Activated CD4-positive, alpha-beta T cell treated with anti-CD3 and anti-CD28 coated beads, Interleukin-2, amount 50 U/mL, for 48 hours (primary cell): ENCODE results near the gene ACYP2.
"Not testable (repeated sequence)": the region's sequence is repeated elsewhere in the genome, so short reads cannot be mapped to it uniquely, and the experiment has no call there.

ENCODE experiments used
- DNase-seq, 2 experiments: peaks; one replicate each; pipeline ENCODE4 v3.0.0-alpha.2; 2020

ACYP2 gene

DNA sequence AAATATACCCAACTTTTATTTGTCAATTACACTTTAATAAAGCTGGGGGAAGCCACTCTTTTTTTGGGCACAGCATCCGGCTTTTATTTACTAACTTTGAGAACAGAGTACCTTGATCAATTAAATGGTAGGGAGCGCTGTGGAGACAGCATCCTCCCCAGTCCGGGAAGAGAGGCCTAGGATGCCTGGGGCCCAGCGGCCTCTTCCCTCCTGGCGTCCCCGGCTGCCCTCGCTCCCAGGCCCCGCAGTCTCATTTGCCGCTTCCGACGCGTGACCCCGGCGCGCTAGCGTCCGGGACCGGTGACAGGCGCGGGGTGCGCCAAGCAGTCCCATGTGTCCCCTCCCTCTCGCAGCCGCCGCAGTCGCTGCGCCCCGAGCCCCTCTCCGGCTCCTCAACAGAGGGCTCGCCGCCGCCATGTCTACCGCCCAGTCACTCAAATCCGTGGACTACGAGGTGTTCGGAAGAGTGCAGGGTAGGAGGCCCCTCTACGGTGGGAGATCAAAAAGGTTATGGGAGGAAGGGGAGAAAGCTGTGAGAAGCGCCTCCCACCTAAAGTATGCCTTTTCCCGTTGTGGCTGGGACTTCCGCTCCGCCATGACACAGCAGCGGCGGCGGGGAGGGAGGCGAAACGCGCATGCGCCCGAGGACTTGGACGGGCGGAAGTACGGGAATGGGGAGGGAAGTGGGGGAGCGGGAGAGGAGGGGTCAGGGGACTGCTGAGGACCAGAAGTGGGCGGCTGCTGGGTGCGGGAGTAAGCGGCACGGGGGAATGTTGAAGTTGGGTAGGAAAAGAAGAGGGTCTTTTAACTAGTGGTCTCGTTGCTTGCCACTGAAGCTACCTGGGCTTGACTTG, at the start of gene ACYP2:
Gene ACYP2, plus strand, starts transcription at position 332 of the 854 bp plus-strand sequence.
- DNase-seq, result peak; percentile 95

DNA sequence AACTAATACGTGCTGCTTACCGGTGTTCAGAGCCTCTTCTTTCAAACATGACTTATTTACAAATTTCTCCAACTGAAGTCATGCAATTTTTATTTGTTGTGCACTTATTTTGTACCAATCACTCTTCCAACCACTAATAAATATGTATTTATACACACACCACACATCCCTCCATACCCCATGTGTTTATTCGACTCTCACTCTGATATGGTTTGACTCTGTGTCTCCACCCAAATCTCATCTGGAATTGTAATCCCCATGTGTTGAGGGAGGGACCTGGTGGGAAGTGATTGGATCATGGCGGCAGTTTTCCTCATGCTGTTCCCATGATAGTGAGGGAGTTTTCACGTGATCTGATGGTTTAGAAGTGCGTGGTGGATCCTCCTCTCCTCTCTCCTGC, 49.5 kb upstream of the ACYP2 start:
- no peak for DNase-seq

DNA sequence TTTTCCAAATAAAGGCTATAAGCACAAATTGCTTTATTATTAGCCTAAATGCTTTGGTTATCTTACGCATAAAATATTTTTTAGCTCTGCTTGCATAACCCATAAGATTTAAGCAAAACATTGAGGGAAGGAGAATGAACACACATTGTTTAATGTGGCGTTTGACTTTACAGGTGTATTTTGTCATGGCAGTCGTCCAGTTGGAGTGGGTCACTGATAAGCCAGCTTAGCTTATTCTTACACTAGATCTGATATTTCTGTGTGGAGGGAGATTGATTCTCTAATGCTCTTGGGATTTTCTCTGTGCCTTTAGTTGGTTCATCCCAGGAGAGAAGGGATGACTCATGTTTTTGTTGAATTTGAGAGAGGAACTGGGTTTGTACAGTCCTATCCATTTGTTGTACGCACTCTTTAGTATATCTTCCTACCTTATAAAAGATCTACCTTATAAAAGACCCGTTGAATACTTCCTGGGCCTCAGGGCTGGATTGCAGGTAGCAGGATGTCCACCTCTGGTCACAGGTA, 47.5 kb upstream of the ACYP2 start:
- DNase-seq, result no peak

DNA sequence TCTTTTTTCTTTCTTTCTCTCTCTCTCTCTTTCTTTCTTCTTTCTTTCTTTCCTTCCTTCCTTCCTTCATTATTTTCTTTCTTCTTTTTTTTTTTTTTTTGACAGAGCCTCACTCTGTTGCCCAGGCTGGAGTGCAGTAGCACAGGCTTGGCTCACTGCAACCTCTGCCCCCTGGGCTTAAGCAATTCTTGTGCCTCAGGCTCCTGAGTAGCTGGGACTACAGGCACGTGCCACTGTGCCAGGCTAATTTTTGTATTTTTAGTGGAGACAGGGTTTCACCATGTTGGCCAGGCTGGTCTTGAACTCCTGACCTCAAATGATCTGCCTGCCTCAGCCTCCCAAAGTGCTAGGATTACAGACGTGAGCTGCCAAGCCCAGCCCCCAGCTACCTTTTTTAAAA, 42.9 kb upstream of the ACYP2 start:
- DNase-seq, result not testable (repeated sequence)

DNA sequence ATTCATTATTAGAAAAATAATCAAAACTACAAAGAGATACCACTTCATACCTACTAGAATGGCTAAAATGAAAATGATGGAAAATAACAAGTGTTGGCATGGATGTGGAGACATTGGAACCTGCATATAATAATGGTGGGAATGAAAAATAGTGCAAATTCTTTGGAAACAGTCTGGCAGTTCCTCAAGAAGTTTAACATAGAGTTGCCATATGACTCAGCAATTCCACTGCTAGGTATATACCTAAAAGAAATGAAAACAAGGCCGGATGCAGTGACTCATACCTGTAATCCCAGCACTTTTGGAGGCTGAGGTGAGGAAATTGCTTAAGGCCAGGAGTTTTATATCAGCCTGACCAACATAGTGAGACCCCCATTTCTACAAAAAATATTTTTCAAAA, 41.6 kb upstream of the ACYP2 start:
- DNase-seq, result peak in 1 of 2 experiments; percentile 13

DNA sequence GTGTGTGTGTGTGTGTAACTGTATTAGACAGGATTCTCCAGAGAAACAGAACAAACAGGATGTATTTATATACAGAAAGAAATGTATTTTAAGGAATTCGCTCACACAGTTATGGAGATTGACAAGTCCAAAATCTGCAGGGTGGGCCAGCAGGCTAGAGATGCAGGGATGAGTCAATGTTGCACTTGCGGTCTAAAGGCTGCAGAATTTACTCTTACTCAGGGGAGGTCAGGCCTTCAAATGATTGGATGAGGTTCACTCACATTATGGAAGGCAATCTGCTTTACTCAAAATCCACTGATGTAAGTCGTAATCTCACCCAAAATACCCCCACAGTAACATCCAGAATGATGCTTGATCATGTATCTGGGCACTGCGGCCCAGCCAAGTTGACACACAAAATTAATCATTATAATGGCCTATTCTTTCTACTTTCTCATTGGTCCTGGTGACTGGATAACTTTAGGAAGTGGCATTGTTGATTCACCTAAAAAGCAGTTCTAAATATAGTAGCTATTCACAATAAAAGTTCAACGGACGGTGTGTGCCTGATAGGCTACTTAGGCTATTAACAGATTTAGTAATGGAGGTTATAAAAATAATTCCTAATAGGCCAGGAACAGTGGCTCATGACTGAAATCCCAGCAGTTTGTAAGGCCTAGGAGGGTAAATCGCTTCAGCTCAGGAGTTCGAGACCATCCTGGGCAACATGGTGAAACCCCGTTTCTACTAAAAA, 40.6 kb upstream of the ACYP2 start:
- DNase-seq, result no peak

DNA sequence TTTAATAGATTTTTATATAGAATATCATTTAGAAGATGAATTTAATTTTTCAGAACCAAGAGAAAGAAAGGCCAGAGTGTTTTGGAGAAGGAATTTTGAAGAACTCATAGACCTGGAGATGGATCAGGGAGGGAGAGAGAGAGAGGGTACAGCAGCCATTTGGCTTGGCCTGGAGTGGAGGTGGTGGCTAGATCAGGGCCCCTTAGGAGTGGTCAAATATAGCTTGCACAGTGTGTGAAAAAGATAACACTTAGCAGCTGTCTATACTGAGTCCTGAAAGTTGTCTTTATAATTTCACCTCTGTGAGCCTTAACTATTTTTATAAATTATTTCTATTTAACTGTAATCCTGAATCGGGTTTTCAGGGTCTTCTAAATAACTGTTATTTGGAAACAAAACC, 38.8 kb upstream of the ACYP2 start:
- no peak for DNase-seq

DNA sequence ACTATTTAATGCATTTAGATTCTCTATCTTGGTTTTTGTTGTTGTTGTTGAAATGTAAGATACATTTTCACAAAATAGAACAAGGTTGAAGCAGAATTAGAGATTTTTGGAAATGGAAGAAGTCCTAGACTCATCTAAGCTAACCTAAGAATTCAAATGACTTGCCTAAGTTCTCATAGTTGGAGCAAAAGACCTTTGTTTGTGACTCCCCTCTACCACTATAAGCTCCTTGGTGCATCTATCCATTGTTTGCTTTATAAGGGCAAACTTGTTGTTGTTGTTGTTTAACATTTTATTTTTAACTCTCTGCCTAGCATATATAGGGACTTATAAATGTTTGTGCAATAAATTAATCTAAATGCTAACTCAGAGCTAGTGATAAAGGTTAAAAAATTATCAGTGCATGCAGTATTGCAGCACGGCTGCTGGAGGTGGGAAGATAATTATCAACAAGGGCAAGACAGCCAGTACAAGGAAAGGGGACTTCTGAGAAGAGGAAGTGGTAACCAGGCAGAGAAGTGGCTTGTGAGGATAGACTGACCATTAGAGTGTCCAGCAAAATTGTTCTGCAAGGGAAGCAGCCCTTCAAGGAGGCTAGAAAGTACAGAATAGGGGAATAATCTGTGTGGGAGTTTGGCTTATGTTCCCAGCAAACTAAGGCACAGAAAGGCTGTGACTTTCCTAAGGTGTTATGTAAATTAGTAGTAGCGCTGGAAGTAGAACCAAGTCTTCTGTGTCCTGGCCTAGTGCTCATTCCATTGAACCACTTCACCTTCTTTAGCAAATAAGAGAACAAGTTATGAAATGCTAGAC, 38.1 kb upstream of the ACYP2 start:
- DNase-seq, result no peak

DNA sequence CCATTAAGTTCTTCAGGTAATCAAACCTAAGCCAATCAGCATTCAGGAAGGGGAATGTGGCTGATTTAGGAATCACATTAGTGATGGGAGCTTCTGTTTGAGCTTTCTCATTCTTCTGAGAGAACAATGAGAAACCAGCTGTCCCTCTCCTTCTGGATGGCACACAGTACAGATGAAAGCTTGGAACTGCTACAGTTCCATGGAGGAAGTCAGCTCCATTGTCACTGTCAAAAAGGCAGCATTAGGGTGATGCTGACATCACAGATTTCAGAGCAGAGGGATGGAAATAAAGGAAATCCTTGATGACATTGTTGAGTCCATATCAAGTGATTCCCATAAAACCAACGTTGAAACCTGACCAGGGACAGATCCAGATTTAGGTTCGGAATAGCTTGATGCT, 36.1 kb upstream of the ACYP2 start:
- no peak for DNase-seq

DNA sequence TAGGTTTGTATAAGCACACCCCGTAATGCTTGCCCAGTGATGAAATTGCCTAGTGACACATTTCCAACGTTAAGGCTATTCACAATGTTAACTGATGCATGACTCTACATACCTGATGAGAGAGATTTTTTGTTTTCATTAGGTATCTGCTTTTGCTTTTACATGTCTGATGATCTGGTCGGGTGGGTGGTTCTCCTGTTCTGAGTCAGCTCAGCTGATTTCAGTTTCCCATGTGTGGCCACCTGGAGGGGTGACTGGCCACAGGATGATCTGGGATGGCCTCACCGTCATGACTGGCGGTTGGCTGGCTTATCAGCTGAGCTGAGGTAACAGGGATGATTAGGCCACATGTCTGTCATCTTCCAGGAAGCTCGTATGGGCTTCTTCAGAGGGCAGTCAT, 33.8 kb upstream of the ACYP2 start:
- peak; percentile 54 to 69 for DNase-seq

DNA sequence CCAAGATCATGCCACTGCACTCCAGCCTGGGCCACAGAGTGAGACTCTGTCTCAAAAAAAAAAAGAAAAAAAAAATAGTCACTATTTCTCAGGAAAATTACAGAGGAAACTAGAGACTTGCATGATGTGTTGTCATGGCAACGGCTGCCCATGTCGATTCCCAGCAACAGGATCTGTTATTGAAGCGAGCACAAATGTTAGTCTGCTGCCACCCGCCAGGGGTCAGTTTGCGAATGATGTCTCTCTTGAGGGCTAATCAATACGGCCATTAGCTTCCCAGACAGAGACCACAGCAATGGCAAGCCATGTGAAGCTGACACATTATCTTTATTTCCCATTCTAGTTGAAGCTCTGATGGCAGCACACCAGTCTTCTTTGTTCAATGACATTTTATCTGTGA, 32.4 kb upstream of the ACYP2 start:
- no peak for DNase-seq

DNA sequence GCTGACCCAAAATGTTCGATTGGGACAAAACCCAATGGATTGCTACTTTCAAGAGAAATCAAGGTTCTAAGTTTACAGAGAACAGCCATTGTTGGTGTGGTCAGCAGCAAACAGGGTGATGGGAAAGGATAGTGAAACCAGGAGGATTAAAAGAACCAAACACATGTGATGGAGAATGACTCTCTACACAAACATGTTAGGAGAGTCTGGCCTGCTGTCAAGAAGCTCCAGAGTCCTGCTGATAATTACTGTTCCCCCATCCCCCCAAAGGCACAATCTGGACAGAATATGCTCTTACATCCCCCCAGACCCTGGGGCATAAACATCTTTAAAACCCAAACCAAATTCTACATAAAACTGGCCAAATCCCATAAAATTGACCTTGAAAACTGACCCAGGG, 32.0 kb upstream of the ACYP2 start:
- no peak for DNase-seq

DNA sequence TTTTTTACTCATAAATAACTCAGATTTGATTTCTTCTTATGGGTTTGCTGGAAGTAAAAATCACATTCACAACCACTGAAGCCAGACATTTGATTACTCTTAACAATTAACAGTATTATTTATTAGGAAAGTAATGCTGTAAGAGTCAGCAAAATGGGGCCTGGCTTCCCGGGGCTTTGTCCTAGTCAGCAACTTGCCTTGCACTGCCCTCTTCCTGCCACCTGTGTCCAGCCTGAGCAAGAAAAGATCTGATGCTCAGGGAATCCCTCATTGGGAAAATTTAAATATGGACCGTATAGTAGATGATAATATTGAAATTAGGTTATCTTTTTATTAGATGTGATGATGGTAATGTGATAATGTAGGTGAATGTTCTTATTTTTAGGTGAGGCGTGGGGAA, 30.8 kb upstream of the ACYP2 start:
- DNase-seq, result no peak

DNA sequence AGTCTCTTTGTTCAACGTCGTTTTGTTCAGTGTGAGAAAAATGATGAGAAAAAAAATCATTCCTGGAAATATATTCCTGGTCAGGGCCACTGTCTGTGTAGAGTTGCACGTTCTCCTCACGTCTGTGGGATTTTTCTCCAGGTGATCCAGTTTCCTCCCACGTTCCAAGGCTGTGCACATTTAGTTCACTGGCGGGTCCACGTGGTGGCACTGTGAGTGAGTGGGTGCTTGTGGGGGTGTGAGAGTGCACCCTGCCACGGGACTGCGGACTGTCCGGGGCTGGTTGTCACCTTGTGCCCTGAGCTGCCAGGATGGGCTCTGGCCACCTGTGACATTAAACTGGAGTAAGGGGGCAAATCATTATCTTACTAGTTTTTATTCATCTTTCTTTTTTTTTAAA, 30.3 kb upstream of the ACYP2 start:
- DNase-seq, result no peak

DNA sequence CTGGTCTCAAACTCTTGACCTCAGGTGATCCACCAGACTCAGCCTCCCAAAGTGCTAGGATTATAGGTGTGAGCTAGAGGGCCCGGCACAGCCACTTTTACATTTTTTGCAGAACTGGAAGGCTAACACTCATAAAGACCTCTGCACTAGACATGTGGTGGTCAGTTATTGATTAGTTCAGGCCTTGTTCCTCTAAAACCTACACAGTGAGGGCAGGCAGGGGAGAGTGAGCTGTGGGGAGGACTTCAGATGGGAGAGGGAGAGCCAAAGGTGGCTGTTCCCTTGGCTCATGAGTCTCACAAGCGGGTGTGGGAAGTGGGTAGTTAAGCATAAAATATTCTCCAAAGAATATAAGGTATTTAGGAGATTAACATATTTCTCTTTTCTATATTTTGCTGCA, 29.3 kb upstream of the ACYP2 start:
- no peak for DNase-seq

DNA sequence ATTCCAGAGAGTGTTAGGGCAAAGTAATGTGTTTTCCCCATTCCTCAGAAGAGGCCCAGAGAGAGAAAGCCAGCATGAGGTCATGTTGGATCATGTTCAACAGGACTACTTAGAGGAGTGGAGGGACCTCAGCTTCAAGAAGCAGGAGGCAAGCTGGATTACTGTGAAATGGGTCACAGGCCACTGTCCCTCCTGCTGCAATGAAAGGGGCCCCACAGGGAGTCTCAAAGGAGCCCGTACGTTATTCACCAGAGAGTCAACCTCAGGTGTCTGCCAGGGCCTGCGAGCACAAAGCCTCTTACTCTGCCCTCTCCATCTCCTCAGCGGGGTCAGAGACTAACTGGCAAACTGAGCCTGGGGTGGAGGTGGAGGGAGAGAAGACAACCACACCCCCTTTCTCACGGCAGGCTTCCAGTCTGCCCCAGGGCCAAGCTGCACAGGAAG, 27.2 kb upstream of the ACYP2 start:
- no peak for DNase-seq

DNA sequence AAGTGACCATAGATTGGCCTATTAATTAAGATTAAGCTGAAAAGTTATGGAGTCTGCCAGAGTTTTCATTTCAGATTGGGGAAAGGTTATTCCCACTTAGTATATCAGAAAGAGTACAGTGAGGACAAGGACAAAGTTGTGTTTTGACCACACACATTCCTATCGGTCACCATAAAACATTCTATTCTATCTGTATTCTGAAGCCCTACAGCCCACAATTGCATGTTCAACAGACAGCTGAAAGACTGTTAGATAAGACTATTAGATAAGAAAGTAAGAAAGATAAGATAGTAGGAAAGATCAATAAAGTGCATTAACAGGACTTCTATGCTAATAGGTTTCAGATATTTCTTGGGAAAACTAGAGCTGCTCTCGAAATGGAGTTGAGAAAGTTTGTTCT, 26.7 kb upstream of the ACYP2 start:
- DNase-seq, result no peak

DNA sequence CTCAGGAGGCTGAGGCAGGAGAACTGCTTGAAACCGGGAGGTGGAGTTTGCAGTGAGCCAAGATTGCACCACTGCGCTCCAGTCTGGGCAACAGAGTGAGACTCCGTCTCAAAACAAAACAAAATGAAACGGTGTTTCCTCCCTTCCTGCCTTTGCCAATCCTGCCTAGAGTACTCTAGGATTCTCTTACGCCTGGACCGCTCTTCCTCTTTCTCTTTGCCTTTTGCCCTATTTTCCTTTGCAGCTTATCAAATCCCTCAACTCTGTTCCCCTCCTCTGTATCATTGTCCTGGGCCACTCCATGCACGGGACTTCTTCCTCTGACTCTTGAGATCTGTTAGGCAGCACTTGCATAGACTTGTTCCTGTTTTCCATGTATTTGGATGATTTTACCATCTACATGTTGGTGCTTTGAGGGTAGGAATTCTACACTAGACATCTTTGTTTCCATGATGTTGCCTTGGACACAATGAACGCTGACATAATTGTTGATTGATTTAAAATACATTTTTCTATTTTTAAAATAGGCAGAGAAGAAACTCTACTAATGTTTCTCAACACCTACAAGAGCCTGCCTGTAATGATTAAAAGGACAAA, 24.8 kb upstream of the ACYP2 start:
- no peak for DNase-seq

DNA sequence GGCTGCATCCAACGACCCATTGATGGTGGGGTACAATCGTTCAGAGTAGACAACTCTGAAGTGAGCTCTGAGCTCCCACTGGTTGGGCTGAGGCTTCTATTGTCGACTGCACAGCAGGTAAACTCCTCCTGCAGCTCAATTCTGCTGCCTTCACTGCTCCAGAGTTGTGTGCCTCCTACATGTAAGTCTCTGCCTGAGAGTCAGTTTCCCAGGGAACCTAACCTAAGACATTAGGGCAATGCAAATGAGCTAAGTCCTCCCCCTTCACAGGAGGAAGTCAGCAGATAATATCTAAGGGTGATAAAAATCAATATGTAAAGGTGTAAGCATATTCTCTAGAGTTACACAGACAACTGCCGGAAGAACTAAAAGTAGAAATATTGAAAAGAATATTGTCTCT, 22.5 kb upstream of the ACYP2 start:
- DNase-seq, result no peak

DNA sequence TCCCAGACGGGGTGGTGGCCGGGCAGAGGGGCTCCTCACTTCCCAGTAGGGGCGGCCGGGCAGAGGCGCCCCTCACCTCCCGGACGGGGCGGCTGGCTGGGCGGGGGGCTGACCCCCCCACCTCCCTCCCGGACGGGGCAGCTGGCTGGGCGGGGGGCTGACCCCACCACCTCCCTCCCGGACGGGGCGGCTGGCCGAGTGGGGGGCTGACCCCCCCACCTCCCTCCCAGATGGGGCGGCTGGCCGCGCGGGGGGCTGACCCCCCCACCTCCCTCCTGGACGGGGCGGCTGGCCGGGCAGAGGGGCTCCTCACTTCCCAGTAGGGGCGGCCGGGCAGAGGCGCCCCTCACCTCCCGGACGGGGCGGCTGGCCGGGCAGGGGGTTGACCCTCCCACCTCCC, 20.0 kb upstream of the ACYP2 start:
- not testable (repeated sequence) for DNase-seq

DNA sequence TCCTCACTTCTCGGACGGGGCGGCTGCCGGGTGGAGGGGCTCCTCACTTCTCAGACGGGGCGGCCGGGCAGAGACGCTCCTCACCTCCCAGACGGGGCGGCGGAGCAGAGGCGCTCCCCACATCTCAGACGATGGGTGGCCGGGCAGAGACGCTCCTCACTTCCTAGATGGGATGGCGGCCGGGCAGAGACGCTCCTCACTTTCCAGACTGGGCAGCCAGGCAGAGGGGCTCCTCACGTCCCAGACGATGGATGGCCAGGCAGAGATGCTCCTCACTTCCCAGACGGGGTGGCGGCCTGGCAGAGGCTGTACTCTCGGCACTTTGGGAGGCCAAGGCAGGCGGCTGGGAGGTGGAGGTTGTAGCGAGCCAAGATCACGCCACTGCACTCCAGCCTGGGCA, 19.3 kb upstream of the ACYP2 start:
- not testable (repeated sequence) for DNase-seq

DNA sequence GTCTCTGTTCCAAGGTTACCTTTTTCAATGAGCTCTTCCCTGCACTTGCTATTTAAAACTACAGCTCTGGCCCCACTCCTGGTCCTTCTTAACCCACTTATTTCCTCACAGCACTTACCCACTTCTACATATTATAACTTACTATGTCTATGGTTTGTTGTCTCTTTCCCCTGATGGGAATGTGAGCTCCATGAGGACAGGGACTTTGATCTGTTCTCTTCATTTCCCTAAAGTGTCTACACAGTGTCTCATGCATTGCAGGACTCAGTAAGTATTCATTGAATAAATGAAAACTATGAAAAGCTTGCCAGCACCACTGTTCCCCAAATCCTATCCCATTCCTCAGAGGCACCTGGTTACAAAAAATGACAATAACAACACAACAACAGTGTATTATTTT, 18.3 kb upstream of the ACYP2 start:
- DNase-seq, result no peak

DNA sequence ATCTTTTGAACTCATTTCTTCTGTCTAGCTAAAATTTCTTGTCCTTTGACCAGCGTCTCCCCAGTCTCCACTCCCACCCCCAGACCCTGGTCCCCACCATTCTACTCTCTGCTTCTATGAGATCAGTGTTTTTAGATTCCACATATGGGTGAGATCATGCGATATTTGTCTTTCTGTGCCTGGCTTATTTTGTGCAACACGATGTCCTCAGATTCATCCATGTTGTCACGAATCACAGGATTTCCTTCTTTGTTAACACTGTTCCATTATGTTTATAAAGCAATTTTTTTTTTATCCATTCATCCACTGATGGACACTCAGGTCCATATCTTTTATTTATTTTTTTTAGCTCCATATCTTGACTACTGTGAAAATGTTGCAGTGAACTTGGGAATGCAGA, 16.0 kb upstream of the ACYP2 start:
- no peak for DNase-seq
